A673 (cell line): ENCODE results near the gene NUP62.

ENCODE experiments used
- CTCF ChIP-seq: fragments of 300-800, 200-600 bp; sonication (generic); conservative IDR thresholded peaks from 2 replicates; pipeline ENCODE4 v1.5.1; 2017; ENCODE audit warnings: low read depth, mild to moderate bottlenecking, antibody characterized with exemption, low read length, moderate library complexity, mixed read lengths
- EZH2 ChIP-seq: fragments of 200-600 bp; sonication (generic); IDR thresholded peaks from 2 replicates; pipeline ENCODE4 v1.6.1; 2017; ENCODE audit warnings: borderline replicate concordance, low read depth, mild to moderate bottlenecking, mixed read lengths, antibody characterized with exemption, low read length; ENCODE audit not compliant: poor library complexity, severe bottlenecking

DNA sequence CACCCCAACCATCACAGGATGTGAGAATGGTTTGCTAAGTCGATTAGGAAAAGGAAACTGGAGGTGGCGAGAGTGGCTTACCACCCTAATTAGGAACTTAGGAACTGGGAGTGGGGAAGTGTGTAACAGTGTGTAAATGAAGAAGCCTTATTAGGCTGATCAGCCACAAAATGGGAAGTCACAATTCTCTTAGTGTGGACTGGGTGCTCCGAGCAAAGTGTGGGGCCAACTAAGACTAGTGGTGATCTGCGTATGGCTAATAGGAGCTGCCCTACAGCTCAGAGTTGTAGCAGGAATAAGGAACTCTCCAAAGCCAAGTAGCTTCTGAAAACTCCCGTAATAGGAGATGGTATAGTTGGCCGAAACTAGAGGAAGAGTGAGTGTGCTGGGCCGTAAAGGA, 24.1 kb upstream of the NUP62 start:
- TF ChIP-seq CTCF = no peak
- TF ChIP-seq EZH2 = no peak
